ENCODE data around the gene FAM53B. TPM values are rescaled to one million over a fixed set of nuclear protein-coding genes. Genes with fewer than 3 reads are reported as not detected.

The FAM53B gene
- total RNA-seq, 1 donor from 2014 or later, result 9.2 TPM

DNA sequence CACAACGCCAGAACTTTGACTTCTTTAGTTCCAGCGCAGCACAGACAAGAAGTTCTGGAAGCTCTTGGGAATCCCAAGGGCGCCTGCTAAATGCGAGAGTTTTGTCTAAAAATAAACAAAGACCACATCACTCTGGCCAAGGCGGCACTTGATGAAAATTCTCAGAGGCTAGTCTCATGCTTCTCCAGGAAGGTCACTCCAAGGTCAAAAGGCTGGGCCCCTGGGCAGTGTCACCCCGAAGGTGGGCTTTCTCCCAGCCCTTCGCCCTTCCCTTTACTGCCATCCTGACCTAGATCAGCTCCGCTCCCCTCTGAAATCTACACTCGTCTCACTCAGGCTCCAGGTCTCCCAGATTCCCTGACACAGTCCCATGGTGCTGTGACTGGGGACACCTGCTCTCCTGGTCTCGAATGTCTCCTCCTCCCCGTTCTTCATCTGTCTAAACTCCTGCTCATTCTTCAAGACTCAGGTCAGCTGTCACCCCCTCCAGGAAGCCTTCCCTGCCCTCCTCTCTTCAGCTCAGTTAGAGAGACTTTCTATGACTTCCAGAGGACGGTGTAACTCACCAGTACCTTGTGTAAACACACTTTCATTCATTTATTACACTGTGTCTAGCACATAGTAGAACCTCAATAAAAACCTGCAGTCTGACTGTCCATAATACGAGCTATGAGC is 10.5 kb downstream of the FAM53B start:
- no peak for DNase-seq (ENCODE audit: low read depth)
- TF ChIP-seq CTCF (conservative IDR thresholded peaks at IDR 0.05; ENCODE audit: low read depth, low read length), result no peak
- no peak overlapping the region for H3K4me3 ChIP-seq (ENCODE audit: low read depth, low read length)

GRCh38 chr10:124732931-124733570 is 11.1 kb downstream of the FAM53B start:
- TF ChIP-seq CTCF (conservative IDR thresholded peaks at IDR 0.05; ENCODE audit: low read depth, low read length), result no peak
- DNase-seq (ENCODE audit: low read depth), result no peak
- H3K4me3 ChIP-seq (ENCODE audit: low read depth, low read length), result no peak overlapping the region

DNA sequence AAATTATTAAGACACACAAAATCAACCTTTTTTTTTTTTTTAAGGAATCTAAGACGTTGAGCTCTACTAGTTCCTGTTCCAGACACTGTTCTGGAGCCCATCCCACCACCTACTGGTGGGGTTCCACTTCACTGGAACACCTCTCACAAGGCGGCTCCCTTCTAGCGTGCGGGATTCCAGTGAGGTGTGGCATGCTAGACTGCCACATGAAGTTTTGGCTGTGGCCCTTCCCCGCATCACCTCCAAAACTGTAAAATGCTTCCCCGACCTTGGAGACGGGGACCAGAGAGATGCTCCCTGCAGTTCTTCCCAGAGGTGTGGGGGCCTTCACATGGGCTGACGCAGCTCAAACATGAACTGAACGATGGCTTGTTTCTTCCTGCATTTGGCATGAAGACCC is 12.6 kb downstream of the FAM53B start:
- no peak overlapping the region for H3K4me3 ChIP-seq (ENCODE audit: low read depth, low read length)
- no peak for DNase-seq (ENCODE audit: low read depth)
- no peak for TF ChIP-seq CTCF (conservative IDR thresholded peaks at IDR 0.05; ENCODE audit: low read depth, low read length)

DNA sequence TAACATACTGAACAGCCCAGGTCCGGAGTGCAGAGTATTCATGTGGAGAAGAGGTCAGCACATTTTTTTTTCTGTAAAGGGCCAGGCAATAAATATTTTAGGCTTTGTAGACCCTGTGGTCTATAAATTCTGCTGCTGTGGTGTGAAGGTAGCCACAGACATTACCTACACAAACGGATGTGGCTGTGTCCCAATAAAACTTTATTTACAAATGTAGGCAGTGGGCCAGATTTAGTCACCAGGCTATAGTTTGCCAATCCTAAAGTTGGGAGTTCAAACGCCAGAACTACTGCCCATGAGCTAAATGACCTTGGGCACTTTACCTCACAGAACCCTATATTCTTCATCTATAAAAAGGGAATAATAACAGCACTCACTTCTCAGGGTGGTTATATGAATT is 13.4 kb downstream of the FAM53B start:
- H3K4me3 ChIP-seq (ENCODE audit: low read depth, low read length), result no peak overlapping the region
- no peak for DNase-seq (ENCODE audit: low read depth)
- no peak for TF ChIP-seq CTCF (conservative IDR thresholded peaks at IDR 0.05; ENCODE audit: low read depth, low read length)

GRCh38 chr10:124728830-124729661 is 15.1 kb downstream of the FAM53B start:
- no peak overlapping the region for H3K4me3 ChIP-seq (ENCODE audit: low read depth, low read length)
- DNase-seq (ENCODE audit: low read depth), result no peak
- no peak for TF ChIP-seq CTCF (conservative IDR thresholded peaks at IDR 0.05; ENCODE audit: low read depth, low read length)

- TF ChIP-seq CTCF (conservative IDR thresholded peaks at IDR 0.05; ENCODE audit: low read depth, low read length), result no peak
- H3K4me3 ChIP-seq (ENCODE audit: low read depth, low read length), result no peak overlapping the region
- no peak for DNase-seq (ENCODE audit: low read depth)
Measured at GRCh38 chr10:124728071-124728829, 15.9 kb downstream of the FAM53B start.
